ENCODE results near the gene TMEM238L.

Gene TMEM238L

DNA sequence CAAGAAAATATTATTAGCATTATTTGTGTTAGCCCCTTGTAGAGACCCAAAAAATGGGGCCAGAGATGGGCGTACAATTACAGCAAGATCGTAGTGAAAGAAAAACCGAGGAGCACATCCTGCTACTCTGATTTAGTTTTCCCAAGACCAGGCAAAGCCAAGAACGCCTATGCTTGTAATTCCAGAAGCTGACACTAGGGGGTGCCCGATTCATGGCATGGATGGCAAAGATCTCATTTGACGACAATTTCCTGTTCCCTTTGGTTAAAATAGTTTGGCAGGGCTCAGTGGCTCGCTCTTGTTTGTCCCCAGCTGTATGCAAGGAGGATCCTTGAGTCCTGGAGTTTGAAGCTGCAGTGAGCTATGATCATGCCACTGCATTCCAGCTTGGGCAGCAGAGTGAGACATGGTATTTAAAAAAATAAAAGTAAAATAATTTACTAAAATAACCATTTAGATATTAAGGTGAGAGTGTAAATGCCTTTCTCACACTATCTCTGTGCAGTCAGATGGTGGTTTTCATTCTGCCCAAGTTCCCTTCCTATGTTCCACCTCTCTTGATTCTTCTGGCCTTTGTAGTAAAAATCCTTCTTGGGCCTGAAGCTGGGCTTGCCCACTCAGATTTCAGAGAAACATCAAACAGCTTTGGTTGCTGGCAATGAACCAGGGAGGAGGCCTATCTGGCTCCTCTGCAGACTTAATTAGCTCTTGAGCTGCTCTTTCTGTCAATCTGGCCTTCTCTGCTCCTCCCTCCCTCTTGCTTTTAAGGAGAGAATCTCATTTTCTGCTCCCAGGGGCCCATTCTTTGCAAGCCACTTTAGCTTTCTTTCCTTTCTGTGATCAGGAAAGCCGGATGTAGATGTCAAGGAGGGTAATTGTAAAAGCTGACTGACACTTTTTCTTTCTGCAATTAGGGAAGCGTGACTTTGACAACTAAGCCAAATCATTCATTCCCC, 31.2 kb downstream of the TMEM238L start:
- peak; percentile 3 for DNase-seq

DNA sequence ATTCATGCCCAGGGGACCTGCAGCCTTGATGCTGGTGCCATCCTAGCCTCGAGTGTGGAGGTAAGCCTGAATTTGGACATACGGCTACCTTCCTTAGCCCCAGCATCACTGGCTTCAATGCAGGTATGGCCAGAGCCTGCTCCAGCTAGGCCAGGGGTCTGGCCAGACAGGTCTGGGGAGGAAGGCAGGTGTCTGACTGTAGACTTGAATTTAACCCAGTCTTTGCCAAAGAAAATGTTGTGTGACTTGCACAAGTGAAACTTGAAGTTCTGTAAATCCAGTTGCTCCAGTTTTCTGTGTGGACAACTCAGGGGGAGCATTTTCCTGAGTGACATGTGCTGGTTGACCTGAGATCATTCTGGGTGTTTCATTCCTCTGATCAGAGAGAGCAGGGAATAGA, 32.8 kb downstream of the TMEM238L start:
- no peak for DNase-seq

DNA sequence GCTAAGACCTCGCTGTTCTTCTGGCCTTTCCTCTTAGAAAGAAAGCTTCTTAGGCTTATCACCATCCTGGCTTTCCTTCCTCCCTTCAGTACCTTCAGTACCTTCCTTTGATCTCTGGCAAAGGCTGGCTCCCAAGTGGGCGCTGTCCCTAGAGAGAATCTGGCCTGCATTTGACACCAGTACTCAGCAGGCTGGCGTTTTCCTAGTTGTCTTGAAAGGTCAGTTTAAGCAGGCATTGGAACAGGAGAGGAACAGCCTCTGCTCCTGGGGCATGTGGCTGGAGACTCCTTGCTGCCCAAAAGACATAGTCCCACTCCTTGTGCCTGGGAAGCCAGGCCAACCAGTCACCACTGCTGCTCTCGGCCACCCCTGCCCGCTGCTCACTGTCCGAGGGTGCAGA, 34.1 kb downstream of the TMEM238L start:
- no peak for DNase-seq

GRCh38 chr17:10768750-10769251, 35.1 kb downstream of the TMEM238L start:
- no peak for DNase-seq

DNA sequence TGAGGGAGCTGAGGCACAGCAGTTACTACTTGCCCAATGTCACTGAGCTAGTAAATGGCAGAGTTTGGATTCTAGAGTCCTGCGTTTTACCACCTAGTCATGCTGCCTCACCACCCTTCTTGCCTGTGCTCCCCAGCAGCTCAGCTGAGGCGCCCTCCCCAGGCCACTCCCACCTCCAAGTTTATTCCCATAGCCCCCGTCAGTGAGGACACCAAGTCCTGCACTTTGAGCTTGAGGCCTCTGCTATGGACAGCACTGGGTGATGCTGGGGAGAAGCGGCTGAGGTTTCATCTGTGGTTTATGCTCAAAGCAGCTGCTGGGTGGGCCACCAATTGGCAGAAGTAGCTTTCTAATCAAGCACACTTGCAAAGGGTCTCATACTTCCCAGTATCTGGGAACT, 36.7 kb downstream of the TMEM238L start:
- no peak for DNase-seq

DNA sequence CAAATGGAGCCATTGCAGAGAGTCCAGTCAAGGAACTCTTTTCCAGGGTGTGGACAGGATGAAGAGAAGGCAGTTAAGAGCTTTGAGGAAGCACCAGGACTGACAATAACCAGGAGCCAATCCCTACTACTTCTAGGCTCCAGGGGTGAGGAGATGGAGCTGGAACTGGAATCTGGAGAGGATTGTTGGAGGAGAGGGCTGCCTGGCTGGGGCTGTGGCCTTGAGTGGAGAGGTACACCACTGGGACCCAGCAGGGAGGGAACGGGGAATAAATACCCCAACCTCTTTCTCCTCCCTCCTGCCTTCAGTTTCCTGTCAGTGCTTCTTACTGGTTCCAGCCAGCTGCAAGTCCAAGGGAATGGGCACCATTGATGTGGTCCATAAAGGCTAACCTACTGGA, 41.9 kb downstream of the TMEM238L start:
- no peak for DNase-seq

GRCh38 chr17:10761281-10761680, 42.6 kb downstream of the TMEM238L start:
- no peak for DNase-seq

GRCh38 chr17:10758062-10758461, 45.8 kb downstream of the TMEM238L start:
- DNase-seq: no peak

GRCh38 chr17:10757647-10758046, 46.3 kb downstream of the TMEM238L start:
- no peak for DNase-seq

DNA sequence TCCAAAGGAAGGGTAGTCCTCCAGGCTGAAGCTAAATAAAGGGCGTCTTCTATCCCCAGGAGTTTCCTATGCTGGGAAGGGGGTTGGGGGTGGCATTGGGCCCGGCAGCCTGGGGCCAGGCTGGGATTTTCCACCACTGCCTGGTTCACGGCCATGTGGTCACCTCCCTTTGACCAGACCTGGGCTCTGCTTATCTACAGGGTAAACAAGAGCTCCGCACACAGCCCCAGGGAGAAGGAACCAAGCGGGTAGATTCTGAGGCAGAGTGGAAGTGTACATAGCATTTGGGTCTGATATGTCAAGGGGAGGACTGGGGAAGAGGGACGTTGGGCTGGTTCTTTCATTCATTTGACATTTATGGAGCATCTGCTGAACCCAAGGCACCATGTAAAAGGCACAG, 46.8 kb downstream of the TMEM238L start:
- DNase-seq: no peak

DNA sequence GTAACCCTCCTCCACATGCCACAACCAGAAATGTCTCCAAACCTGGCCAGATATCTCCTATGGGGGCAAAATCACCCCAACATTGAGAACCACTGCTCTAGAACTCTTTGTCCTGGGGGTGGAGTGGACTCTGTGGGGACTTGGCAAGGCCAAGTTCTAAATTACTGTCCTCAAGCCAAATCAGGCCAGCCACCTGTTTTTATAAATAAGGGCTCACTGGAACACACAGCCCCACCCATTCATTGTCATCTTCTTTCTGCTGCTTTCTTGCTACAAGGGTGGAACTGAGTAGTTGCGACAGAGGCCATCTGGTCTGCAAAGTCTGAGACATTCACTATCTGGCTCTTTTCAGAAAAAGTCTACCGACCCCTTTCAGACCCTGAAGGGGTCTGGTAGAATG, 47.3 kb downstream of the TMEM238L start:
- DNase-seq: no peak

DNA sequence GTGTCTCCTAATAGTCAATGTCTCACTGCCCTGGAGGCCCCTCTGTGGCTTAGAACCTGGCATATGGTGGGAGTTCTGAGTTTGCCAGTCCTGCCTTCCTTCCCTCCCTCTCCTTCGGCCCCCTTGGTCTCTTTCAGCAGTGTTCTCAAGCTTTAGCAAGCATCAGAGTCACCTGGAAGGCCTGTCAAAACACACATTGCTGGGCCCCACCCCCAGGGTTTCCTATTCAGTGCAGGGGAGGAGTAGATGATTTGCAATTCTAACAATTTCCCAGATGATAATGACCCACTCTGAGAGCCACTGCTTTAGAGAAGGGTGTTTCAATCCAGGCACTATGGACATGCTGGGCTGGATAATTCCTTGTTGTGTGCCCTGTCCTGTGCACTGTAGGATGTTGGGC, 47.7 kb downstream of the TMEM238L start:
- no peak for DNase-seq

GRCh38 chr17:10755592-10756127, 48.2 kb downstream of the TMEM238L start:
- DNase-seq: no peak

GRCh38 chr17:10754861-10755591, 48.9 kb downstream of the TMEM238L start:
- no peak for DNase-seq

DNA sequence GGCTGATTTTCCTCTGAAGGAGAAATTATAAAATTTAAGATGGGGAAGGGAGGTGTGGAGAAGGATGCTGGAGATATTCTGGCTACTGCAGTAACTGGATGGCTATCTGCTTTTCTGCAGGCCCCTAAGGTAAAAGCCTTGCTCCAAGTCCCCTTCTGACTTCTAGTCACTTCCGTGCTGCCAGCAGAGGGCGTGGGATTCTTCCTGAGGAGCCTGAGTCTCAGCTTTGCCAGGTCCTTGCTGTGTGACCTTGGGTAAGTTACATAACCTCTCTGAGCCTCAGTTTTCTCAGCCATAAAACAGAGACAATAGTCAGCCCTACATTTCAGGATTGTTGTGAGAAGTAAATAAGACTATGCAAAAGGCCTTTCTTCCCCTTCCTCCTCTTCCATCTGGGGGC, 49.8 kb downstream of the TMEM238L start:
- no peak for DNase-seq

GRCh38 chr17:10752696-10753095, 51.2 kb downstream of the TMEM238L start:
- no peak for DNase-seq

DNA sequence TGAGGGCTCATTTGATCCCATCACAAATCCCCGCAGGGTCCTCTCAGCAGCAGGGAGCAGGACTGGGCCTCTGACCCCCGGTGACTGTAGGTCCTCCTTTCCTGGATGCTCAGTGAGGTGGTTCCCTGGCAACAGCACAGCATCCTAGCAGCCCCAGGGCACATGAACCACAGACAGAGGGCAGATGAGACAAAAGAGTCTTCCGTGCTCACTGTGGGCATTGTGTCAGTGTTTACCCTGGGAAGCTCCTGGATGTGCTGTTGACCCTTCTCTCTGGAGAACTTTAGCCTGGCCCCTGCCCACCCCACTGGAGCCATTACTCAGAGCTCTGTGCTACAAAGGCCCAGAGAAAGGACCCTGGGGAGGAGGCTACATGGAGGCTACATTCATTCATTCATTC, 52.3 kb downstream of the TMEM238L start:
- no peak for DNase-seq

DNA sequence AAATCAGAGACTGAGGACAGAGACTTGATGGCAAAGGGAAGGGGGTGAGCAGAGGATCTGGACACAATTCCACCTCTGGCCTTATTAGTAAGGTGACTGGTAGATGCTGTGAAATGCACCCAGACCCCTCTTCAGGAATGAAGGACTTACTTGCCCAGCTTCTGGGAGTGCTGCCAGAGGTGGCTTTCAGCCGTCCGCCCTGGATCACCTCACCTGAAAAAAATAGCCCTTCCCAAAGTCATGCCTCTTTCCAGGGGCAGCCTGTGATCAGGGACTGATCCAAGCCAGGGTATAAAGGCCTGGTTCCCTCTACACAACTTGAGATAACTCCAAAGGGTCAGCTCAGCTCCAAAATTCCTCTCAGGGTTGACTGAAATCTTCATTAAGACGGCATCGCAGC, 53.7 kb downstream of the TMEM238L start:
- DNase-seq: no peak

- no peak for DNase-seq
Measured at GRCh38 chr17:10748531-10749181, 55.2 kb downstream of the TMEM238L start.

- DNase-seq: no peak
Measured at GRCh38 chr17:10745231-10745630, 58.7 kb downstream of the TMEM238L start.
